ENCODE measurements around the gene PLXNB3.

Gene PLXNB3

GRCh38 chrX:153804100-153804595 is 40.1 kb downstream of the PLXNB3 start:
- no peak for TF ChIP-seq POU6F1 (CRISPR knock-in tag; IDR thresholded peaks at IDR 0.05; ENCODE audit: borderline replicate concordance, low read depth)
- no peak for ATAC-seq

GRCh38 chrX:153804621-153805020 is 40.6 kb downstream of the PLXNB3 start:
- TF ChIP-seq BACH2 (CRISPR knock-in tag; IDR thresholded peaks at IDR 0.05; ENCODE audit: borderline replicate concordance) (no peak), ZNF565 (CRISPR knock-in tag; conservative IDR thresholded peaks at IDR 0.05; ENCODE audit: low read depth) (no peak), RARB (CRISPR knock-in tag; IDR thresholded peaks at IDR 0.05) (no peak), ZFP3 (CRISPR knock-in tag; IDR thresholded peaks at IDR 0.05) (no peak), CREB5 (CRISPR knock-in tag; IDR thresholded peaks at IDR 0.05; ENCODE audit: low read depth) (no peak), TOX (CRISPR knock-in tag; IDR thresholded peaks at IDR 0.05; ENCODE audit: borderline replicate concordance) (no peak), ZFP30 (CRISPR knock-in tag; IDR thresholded peaks at IDR 0.05) (no peak), TSHZ2 (CRISPR knock-in tag; IDR thresholded peaks at IDR 0.05) (no peak), PPARA (CRISPR knock-in tag; IDR thresholded peaks at IDR 0.05; ENCODE audit: borderline replicate concordance) (no peak), POU6F1 (CRISPR knock-in tag; IDR thresholded peaks at IDR 0.05; ENCODE audit: borderline replicate concordance, low read depth) (no peak), CSDC2 (CRISPR knock-in tag; IDR thresholded peaks at IDR 0.05) (no peak)

GRCh38 chrX:153805436-153805835 is 41.4 kb downstream of the PLXNB3 start:
- ATAC-seq: no peak
- TF ChIP-seq TOX (CRISPR knock-in tag; IDR thresholded peaks at IDR 0.05; ENCODE audit: borderline replicate concordance): no peak
- TF ChIP-seq RARB (CRISPR knock-in tag; IDR thresholded peaks at IDR 0.05): no peak
- TF ChIP-seq SNAI2 (CRISPR knock-in tag; IDR thresholded peaks at IDR 0.05): no peak
- no peak for TF ChIP-seq ZNF565 (CRISPR knock-in tag; conservative IDR thresholded peaks at IDR 0.05; ENCODE audit: low read depth)
- no peak for TF ChIP-seq ZFP3 (CRISPR knock-in tag; IDR thresholded peaks at IDR 0.05)
- no peak for TF ChIP-seq TSHZ2 (CRISPR knock-in tag; IDR thresholded peaks at IDR 0.05)
- no peak for TF ChIP-seq TCF4 (CRISPR knock-in tag; IDR thresholded peaks at IDR 0.05; ENCODE audit: borderline replicate concordance)
- no peak for TF ChIP-seq ZNF70 (CRISPR knock-in tag; IDR thresholded peaks at IDR 0.05)
- TF ChIP-seq ZFP30 (CRISPR knock-in tag; IDR thresholded peaks at IDR 0.05): no peak
- TF ChIP-seq BACH2 (CRISPR knock-in tag; IDR thresholded peaks at IDR 0.05; ENCODE audit: borderline replicate concordance): no peak
- no peak for TF ChIP-seq PPARA (CRISPR knock-in tag; IDR thresholded peaks at IDR 0.05; ENCODE audit: borderline replicate concordance)
- TF ChIP-seq CREB5 (CRISPR knock-in tag; IDR thresholded peaks at IDR 0.05; ENCODE audit: low read depth): no peak
- TF ChIP-seq POU6F1 (CRISPR knock-in tag; IDR thresholded peaks at IDR 0.05; ENCODE audit: borderline replicate concordance, low read depth): no peak
- TF ChIP-seq ZC3H10 (CRISPR knock-in tag; IDR thresholded peaks at IDR 0.05): no peak
- TF ChIP-seq CSDC2 (CRISPR knock-in tag; IDR thresholded peaks at IDR 0.05): no peak
- no peak for TF ChIP-seq PATZ1 (CRISPR knock-in tag; IDR thresholded peaks at IDR 0.05; ENCODE audit: borderline replicate concordance)

More at GRCh38 chrX:153804621-153805020, 40.6 kb downstream of the PLXNB3 start:
- ATAC-seq: no peak
